KMS-11 (cell line): ENCODE measurements around the gene EIPR1.

ENCODE experiments used
- H2AFZ ChIP-seq: fragments of 200-600 bp; sonication (generic); 2 replicates; pipeline ENCODE4 v1.6.1; 2016; ENCODE audit warnings: antibody characterized with exemption, mixed run types, low read depth
- H3K27ac ChIP-seq: fragments of 200-600 bp; sonication (generic); 2 replicates; pipeline ENCODE4 v1.6.1; 2016; ENCODE audit warnings: mild to moderate bottlenecking, mixed run types
- H3K27me3 ChIP-seq: fragments of 200-600 bp; sonication (generic); 2 replicates; pipeline ENCODE4 v1.6.1; 2017; ENCODE audit warnings: mild to moderate bottlenecking, low read depth, mixed run types, moderate library complexity; ENCODE audit not compliant: insufficient read depth
- H3K36me3 ChIP-seq: fragments of 200-600 bp; sonication (generic); 2 replicates; pipeline ENCODE4 v1.6.1; 2017; ENCODE audit warnings: mild to moderate bottlenecking, mixed run types; ENCODE audit not compliant: insufficient read depth
- H3K4me1 ChIP-seq: fragments of 200-600 bp; sonication (generic); 2 replicates; pipeline ENCODE4 v1.6.1; 2016; ENCODE audit warnings: mild to moderate bottlenecking, low read depth, mixed run types; ENCODE audit not compliant: poor library complexity, severe bottlenecking
- H3K4me2 ChIP-seq: fragments of 200-600 bp; sonication (generic); 2 replicates; pipeline ENCODE4 v1.7.0; 2016; ENCODE audit warnings: mild to moderate bottlenecking, mixed run types
- H3K4me3 ChIP-seq: fragments of 200-600 bp; sonication (generic); IDR thresholded peaks from 2 replicates; pipeline ENCODE4 v1.6.1; 2017; ENCODE audit warnings: low read depth, low read length, mixed read lengths; ENCODE audit not compliant: insufficient read depth
- H3K79me2 ChIP-seq: fragments of 200-600 bp; sonication (generic); 2 replicates; pipeline ENCODE4 v1.6.1; 2016; ENCODE audit warnings: low read depth, mixed run types; ENCODE audit not compliant: insufficient read depth
- H3K9ac ChIP-seq: fragments of 200-600 bp; sonication (generic); 2 replicates; pipeline ENCODE4 v1.6.1; 2016; ENCODE audit warnings: mild to moderate bottlenecking, mixed run types
- H4K20me1 ChIP-seq: fragments of 200-600 bp; sonication (generic); 2 replicates; pipeline ENCODE4 v1.6.1; 2016; ENCODE audit warnings: mild to moderate bottlenecking, mixed run types; ENCODE audit not compliant: insufficient read depth
- CTCF ChIP-seq: fragments of 200-600 bp; sonication (generic); conservative IDR thresholded peaks from 2 replicates; pipeline ENCODE4 v1.6.1; 2017; ENCODE audit warnings: low read depth, mild to moderate bottlenecking, antibody characterized with exemption, low read length, moderate library complexity, mixed read lengths

Gene EIPR1

GRCh38 chr2:3299130-3299529 is 78.5 kb downstream of the EIPR1 start:
- no peak overlapping the region for H3K9ac ChIP-seq
- no peaks in the 10 kb centered on the region for H4K20me1 ChIP-seq
- H3K79me2 ChIP-seq: no peaks in the 10 kb centered on the region
- H2AFZ ChIP-seq: no peak overlapping the region
- H3K36me3 ChIP-seq: no peaks in the 10 kb centered on the region
- no peaks in the 10 kb centered on the region for H3K27me3 ChIP-seq
- no peak overlapping the region for H3K27ac ChIP-seq
- no peaks in the 10 kb centered on the region for H3K4me1 ChIP-seq
- H3K4me2 ChIP-seq: no peak overlapping the region
- no peak for TF ChIP-seq CTCF
- H3K4me3 ChIP-seq: no peak overlapping the region

DNA sequence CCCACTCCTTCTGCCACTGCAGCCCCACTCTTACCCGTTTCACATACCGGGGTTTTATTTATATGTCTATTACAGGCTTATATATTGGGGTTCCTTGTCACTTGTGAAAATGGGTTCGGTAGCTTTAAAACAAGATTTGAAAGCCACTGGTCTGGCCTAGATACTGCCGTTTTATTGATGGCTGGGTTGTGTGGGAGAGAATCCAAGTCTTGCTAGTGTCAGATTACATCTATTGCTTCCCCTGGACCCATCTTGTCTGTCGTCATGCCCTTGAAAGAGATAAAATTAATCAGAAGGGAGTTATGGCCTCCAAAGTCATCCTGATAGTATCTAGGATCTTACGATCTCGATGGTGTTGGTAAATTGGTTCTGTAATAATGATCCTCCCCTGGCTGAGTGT is 79.4 kb downstream of the EIPR1 start:
- Histone ChIP-seq H3K27me3 (no peaks in the 10 kb centered on the region), H3K36me3 (no peaks in the 10 kb centered on the region), H3K79me2 (no peaks in the 10 kb centered on the region), H3K4me3 (no peak overlapping the region), H3K4me1 (no peaks in the 10 kb centered on the region), H2AFZ (no peak overlapping the region), H4K20me1 (no peaks in the 10 kb centered on the region), H3K27ac (no peak overlapping the region), H3K4me2 (no peak overlapping the region), H3K9ac (no peak overlapping the region)
- TF ChIP-seq CTCF: no peak

DNA sequence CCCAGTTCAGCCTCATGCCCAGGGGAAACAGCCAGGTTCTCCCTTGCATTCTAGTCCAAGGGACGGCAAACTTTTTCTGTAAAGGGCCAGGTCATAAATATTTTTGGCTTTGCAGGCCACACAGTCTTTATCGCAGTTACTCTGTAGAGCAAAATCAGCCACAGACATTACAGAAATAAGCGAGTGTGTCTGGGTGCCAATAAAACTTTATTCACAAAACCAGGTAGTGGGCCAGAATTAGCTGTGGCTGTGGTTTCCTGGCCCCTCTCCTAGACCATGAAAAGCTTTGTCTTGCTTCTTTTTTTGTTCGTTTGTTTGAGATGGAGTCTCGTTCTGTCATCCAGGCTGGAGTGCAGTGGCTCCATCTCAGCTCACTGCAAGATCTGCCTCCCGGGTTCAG is 80.1 kb downstream of the EIPR1 start:
- H3K4me2 ChIP-seq: no peak overlapping the region
- H3K4me3 ChIP-seq: no peak overlapping the region
- H3K9ac ChIP-seq: no peak overlapping the region
- H3K27me3 ChIP-seq: no peaks in the 10 kb centered on the region
- H3K79me2 ChIP-seq: no peaks in the 10 kb centered on the region
- no peak overlapping the region for H2AFZ ChIP-seq
- no peak for TF ChIP-seq CTCF
- no peak overlapping the region for H3K27ac ChIP-seq
- H3K4me1 ChIP-seq: no peaks in the 10 kb centered on the region
- no peaks in the 10 kb centered on the region for H3K36me3 ChIP-seq
- H4K20me1 ChIP-seq: no peaks in the 10 kb centered on the region

DNA sequence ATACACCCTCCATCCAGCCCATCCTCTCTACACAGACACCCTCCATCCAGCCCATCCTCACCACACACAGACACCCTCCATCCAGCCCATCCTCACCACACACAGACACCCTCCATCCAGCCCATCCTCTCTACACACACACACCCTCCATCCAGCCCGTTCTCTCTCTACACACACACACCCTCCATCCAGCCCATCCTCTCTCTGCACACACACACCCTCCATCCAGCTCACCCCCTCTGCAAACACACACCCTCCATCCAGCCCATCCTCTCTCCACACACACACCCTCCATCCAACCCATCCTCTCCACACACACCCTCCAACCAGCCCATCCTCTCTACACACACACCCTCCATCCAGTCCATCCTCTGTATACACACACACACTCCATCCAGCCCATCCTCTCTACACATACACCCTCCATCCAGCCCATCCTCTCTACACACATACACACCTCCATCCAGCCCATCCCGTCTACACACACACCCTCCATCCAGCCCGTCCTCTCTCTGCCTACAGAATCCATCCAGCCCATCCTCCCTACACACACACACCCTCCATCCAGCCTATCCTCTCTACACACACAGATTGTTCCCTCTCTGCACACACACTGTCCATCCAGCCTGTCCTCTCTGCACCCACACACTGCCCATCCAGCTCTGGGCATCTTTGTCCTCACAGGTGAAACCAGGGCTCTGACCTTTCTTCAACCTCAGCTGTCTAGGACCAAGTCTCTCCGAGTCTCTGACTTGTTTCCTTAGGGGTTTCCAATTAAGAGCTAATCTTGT is 81.2 kb downstream of the EIPR1 start:
- no peaks in the 10 kb centered on the region for H3K4me1 ChIP-seq
- no peaks in the 10 kb centered on the region for H3K79me2 ChIP-seq
- H3K4me3 ChIP-seq: no peak overlapping the region
- H3K27ac ChIP-seq: no peak overlapping the region
- no peak overlapping the region for H2AFZ ChIP-seq
- no peak overlapping the region for H3K4me2 ChIP-seq
- H3K9ac ChIP-seq: no peak overlapping the region
- H4K20me1 ChIP-seq: no peaks in the 10 kb centered on the region
- TF ChIP-seq CTCF: no peak
- no peaks in the 10 kb centered on the region for H3K36me3 ChIP-seq
- no peaks in the 10 kb centered on the region for H3K27me3 ChIP-seq
